Panc1 (cell line): ENCODE measurements around the gene NECAB2. TPM values are rescaled to one million over a fixed set of nuclear protein-coding genes. Genes with fewer than 3 reads are reported as not detected.

Source experiments
- ATAC-seq: fragments of 200-7000 bp; cut with Tn5 transposase; 2 replicates; pipeline ENCODE4 v1.9.1; 2020; ENCODE audit warnings: mild to moderate bottlenecking, moderate library complexity
- BruUV-seq: library from RNA; stranded (reverse); fragments of 400-500 nt; replicated peaks from 2 replicates; lab custom pipeline; 2021; lab: Mats Ljungman, UMichigan
- CTCF ChIA-PET: fragments of 300-600 bp; sonication (Branson Sonifier 250); formaldehyde crosslinking; loops from one replicate; lab custom pipeline; 2022; ENCODE audit warnings: antibody characterized with exemption; lab: Charles Lee
- POLR2A ChIA-PET: fragments of 300-600 bp; sonication (Branson Sonifier 250); formaldehyde crosslinking; loops from one replicate; lab custom pipeline; 2022; ENCODE audit warnings: antibody characterized with exemption; lab: Charles Lee
- DNase-seq: peaks from one replicate; pipeline ENCODE4 v3.0.0-alpha.2; 2010; ENCODE audit warnings: low read depth, low spot score
- H3K27ac ChIP-seq: 2 replicates; pipeline ENCODE4 v1.5.1; 2011; ENCODE audit warnings: mild to moderate bottlenecking, low read length, inconsistent platforms
- H3K27me3 ChIP-seq: fragments of 200-500 bp; sonication (Bioruptor generic); 2 replicates; pipeline ENCODE4 v1.6.0; 2014; ENCODE audit warnings: low read length, inconsistent platforms; ENCODE audit not compliant: control insufficient read depth, insufficient read depth
- H3K36me3 ChIP-seq: fragments of 200-500 bp; sonication (Bioruptor generic); 2 replicates; pipeline ENCODE4 v1.5.1; 2014; ENCODE audit warnings: inconsistent platforms, mild to moderate bottlenecking, low read length, moderate library complexity; ENCODE audit not compliant: control insufficient read depth, insufficient read depth
- H3K4me1 ChIP-seq: 2 replicates; pipeline ENCODE4 v1.5.1; 2011; ENCODE audit warnings: inconsistent platforms, mild to moderate bottlenecking, low read length, moderate library complexity; ENCODE audit not compliant: control insufficient read depth, insufficient read depth
- H3K4me3 ChIP-seq, 2 experiments: 2 replicates each; pipeline ENCODE4 v1.5.1; 2011 to 2012; ENCODE audit warnings: low read depth in 2 of 2, low read length in 2 of 2, mild to moderate bottlenecking in 2 of 2, inconsistent platforms in 1 of 2, moderate library complexity in 1 of 2
- H3K9me3 ChIP-seq: fragments of 200-500 bp; sonication (Bioruptor generic); 2 replicates; pipeline ENCODE4 v1.5.1; 2014; ENCODE audit warnings: low read depth, mild to moderate bottlenecking, inconsistent platforms, low read length, moderate library complexity; ENCODE audit not compliant: control insufficient read depth, insufficient read depth
- POLR2AphosphoS5 ChIP-seq: IDR thresholded peaks from 2 replicates; pipeline ENCODE4 v1.6.1; 2012; ENCODE audit warnings: mild to moderate bottlenecking, low read depth, low read length, moderate library complexity
- SIN3A ChIP-seq: IDR thresholded peaks from 2 replicates; pipeline ENCODE4 v1.6.1; 2012; ENCODE audit warnings: low read depth, mild to moderate bottlenecking, low read length, moderate library complexity, borderline replicate concordance; ENCODE audit not compliant: insufficient read depth
- TCF7L2 ChIP-seq: IDR thresholded peaks from 2 replicates; pipeline ENCODE4 v1.6.1; 2011; ENCODE audit warnings: mild to moderate bottlenecking, low read depth, low read length, inconsistent platforms
- in situ Hi-C: cut with HindIII; loops from 2 replicates; pipeline ENCODE4 v1.10.0; 2016; ENCODE audit warnings: low sequenced_read_pairs, low pct_unique_long_range_greater_than_20kb
- intact Hi-C: fragments of 100-400 bp; cut with micrococcal nuclease; formaldehyde crosslinking; loops from one replicate; pipeline ENCODE4 v1.10.0; 2022; ENCODE audit not compliant: unreplicated experiment
- total RNA-seq: library from RNA; stranded (reverse); gene quantifications from one replicate; pipeline ENCODE4 v1.2.1, GENCODE V29; 2021; ENCODE audit not compliant: unreplicated experiment
- TF ChIP-seq, protein P1 (sequence below), 2 experiments: IDR thresholded peaks; 2 replicates each; pipeline ENCODE4 v1.6.1; 2011 to 2012; ENCODE audit warnings: low read depth in 2 of 2, control low read depth in 1 of 2, low read length in 1 of 2, mild to moderate bottlenecking in 1 of 2, moderate library complexity in 1 of 2; ENCODE audit not compliant: insufficient read depth in 1 of 2
- TF ChIP-seq, protein P2 (sequence below): fragments of 450-650 bp; IDR thresholded peaks from 2 replicates; pipeline ENCODE4 v1.5.1; 2017; ENCODE audit warnings: mild to moderate bottlenecking

Gene NECAB2
- total RNA-seq, 1 experiment from 2014 or later = 0.33 TPM

DNA sequence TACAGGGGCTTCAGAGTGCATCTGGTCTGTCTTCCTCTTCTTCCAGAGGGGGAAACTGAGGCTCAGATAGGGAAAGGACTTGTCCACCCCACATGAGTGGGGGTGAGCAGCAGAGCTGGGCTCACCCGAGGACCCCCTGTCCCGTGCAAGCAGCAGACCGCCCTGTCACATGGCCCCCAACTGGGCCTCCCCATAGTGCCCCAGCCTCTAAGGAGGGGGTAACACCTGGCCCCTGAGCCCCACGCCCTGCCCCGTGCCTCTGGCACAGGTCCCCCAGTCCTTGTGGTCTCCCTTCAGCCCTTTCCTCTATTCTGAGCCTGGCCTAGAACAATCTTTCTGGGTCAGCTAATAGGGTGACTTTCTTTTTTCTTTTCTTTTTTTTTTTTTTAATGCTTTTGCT, 6.5 kb upstream of the NECAB2 start:
- in situ Hi-C loops = no loop called here

DNA sequence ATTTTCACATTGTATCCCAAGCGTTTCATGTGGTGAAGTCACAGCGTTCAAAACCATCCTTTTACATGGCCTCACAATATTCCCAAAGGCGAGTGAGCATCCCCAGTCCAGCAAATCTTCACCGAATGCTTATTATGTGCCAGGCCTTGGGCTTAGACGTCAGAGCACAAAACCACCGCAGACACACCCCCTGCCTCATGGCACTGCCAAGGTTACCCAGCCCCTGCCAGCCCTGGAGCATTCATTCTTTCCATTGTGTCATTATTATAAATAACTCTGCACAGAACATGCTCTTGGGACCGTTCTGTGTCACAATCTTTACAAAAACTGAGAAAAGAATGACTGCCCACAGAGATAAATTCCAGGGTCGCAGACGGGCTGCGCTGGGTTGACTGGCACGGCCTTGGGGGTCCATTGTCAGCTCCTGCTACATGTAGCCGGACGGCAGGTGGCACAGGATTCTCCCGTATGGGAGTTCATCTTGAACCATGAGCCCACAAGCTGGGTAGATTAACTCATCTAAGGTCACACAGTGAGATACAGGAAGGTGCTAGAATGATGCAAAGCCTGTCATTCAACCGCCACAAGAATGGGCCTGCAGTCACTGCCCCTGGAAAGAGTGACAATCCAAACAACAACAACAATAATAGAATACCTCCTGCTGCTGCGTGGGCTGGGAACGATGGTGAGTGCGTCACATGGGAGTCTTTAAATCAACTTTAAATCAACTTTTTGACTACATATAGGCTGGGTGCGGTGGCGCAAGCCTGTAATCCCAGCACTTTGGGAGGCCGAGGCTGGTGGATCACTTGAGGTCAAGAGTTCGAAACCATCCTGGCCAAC, 4.5 kb upstream of the NECAB2 start:
- Histone ChIP-seq H3K9me3 (no peaks in the 10 kb centered on the region), H3K27me3 (no peaks in the 10 kb centered on the region), H3K4me3 (no peak overlapping the region), H3K36me3 (no peaks in the 10 kb centered on the region), H3K27ac (no peak overlapping the region), H3K4me1 (no peaks in the 10 kb centered on the region)
- no peak for ATAC-seq
- no peak for DNase-seq
- in situ Hi-C loops (no loop called here), intact Hi-C loops (no loop called here)
- TF ChIP-seq SIN3A (no peak), TCF7L2 (no peak), POLR2AphosphoS5 (no peak)
- CTCF ChIA-PET = no interaction called here
- no TSS peak for BruUV-seq
- POLR2A ChIA-PET = no interaction called here

More for the DNA sequence above, 6.5 kb upstream of the NECAB2 start:
- Histone ChIP-seq H3K36me3 (no peaks in the 10 kb centered on the region), H3K27ac (no peak overlapping the region), H3K9me3 (no peaks in the 10 kb centered on the region), H3K4me1 (no peaks in the 10 kb centered on the region), H3K27me3 (no peaks in the 10 kb centered on the region), H3K4me3 (no peak overlapping the region)
- ChIA-PET CTCF (interaction anchor here (0.6 kb wide), 1 partner anchor 556 kb away, joined by 4 read pairs; no protein-coding TSS in a partner anchor), POLR2A (no interaction called here)
- ATAC-seq (no peak), DNase-seq (no peak)
- BruUV-seq = no TSS peak
- intact Hi-C loops = no loop called here
- TF ChIP-seq TCF7L2 (no peak), SIN3A (no peak), POLR2AphosphoS5 (no peak)
- TF ChIP-seq, protein P1, sequence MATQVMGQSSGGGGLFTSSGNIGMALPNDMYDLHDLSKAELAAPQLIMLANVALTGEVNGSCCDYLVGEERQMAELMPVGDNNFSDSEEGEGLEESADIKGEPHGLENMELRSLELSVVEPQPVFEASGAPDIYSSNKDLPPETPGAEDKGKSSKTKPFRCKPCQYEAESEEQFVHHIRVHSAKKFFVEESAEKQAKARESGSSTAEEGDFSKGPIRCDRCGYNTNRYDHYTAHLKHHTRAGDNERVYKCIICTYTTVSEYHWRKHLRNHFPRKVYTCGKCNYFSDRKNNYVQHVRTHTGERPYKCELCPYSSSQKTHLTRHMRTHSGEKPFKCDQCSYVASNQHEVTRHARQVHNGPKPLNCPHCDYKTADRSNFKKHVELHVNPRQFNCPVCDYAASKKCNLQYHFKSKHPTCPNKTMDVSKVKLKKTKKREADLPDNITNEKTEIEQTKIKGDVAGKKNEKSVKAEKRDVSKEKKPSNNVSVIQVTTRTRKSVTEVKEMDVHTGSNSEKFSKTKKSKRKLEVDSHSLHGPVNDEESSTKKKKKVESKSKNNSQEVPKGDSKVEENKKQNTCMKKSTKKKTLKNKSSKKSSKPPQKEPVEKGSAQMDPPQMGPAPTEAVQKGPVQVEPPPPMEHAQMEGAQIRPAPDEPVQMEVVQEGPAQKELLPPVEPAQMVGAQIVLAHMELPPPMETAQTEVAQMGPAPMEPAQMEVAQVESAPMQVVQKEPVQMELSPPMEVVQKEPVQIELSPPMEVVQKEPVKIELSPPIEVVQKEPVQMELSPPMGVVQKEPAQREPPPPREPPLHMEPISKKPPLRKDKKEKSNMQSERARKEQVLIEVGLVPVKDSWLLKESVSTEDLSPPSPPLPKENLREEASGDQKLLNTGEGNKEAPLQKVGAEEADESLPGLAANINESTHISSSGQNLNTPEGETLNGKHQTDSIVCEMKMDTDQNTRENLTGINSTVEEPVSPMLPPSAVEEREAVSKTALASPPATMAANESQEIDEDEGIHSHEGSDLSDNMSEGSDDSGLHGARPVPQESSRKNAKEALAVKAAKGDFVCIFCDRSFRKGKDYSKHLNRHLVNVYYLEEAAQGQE (IDR thresholded peaks at IDR 0.05; ENCODE audit: insufficient read depth in 1 of 2, low read depth in 2 of 2, low read length in 1 of 2) = no peak
- TF ChIP-seq, protein P2, sequence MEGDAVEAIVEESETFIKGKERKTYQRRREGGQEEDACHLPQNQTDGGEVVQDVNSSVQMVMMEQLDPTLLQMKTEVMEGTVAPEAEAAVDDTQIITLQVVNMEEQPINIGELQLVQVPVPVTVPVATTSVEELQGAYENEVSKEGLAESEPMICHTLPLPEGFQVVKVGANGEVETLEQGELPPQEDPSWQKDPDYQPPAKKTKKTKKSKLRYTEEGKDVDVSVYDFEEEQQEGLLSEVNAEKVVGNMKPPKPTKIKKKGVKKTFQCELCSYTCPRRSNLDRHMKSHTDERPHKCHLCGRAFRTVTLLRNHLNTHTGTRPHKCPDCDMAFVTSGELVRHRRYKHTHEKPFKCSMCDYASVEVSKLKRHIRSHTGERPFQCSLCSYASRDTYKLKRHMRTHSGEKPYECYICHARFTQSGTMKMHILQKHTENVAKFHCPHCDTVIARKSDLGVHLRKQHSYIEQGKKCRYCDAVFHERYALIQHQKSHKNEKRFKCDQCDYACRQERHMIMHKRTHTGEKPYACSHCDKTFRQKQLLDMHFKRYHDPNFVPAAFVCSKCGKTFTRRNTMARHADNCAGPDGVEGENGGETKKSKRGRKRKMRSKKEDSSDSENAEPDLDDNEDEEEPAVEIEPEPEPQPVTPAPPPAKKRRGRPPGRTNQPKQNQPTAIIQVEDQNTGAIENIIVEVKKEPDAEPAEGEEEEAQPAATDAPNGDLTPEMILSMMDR = no peak
